GM23338 (cell line): ENCODE measurements around the gene CD19. TPM values are rescaled to one million over a fixed set of nuclear protein-coding genes. Genes with fewer than 3 reads are reported as not detected.

Experiments
- ATAC-seq: fragments of 200-7000 bp; cut with Tn5 transposase; 3 replicates; pipeline ENCODE4 v1.9.1; 2020
- DNase-seq: peaks from one replicate; pipeline ENCODE4 v3.0.0-alpha.2; 2015; ENCODE audit warnings: low spot score
- H2AFZ ChIP-seq: fragments of 200-600 bp; sonication (generic); 2 replicates; pipeline ENCODE4 v1.8.0; 2016; ENCODE audit warnings: antibody characterized with exemption, mild to moderate bottlenecking, moderate library complexity
- H3F3A ChIP-seq: fragments of 200-600 bp; sonication (generic); replicated peaks from 2 replicates; pipeline ENCODE4 v1.8.0; 2017; ENCODE audit warnings: antibody characterized with exemption, mixed run types, low read depth
- H3K27ac ChIP-seq: fragments of 200-600 bp; sonication (generic); 2 replicates; pipeline ENCODE4 v1.6.1; 2016; ENCODE audit warnings: low read depth
- H3K27me3 ChIP-seq: fragments of 200-600 bp; sonication (generic); 2 replicates; pipeline ENCODE4 v1.8.0; 2016; ENCODE audit warnings: mild to moderate bottlenecking, mixed run types, moderate library complexity; ENCODE audit not compliant: insufficient read depth
- H3K36me3 ChIP-seq: fragments of 200-600 bp; sonication (generic); 2 replicates; pipeline ENCODE4 v1.8.0; 2016; ENCODE audit warnings: mild to moderate bottlenecking; ENCODE audit not compliant: insufficient read depth
- H3K4me1 ChIP-seq: fragments of 200-600 bp; sonication (generic); 2 replicates; pipeline ENCODE4 v1.8.0; 2016; ENCODE audit warnings: mild to moderate bottlenecking, moderate library complexity; ENCODE audit not compliant: insufficient read depth
- H3K4me2 ChIP-seq: fragments of 200-600 bp; sonication (generic); 2 replicates; pipeline ENCODE4 v1.7.1; 2017; ENCODE audit warnings: mixed run types
- H3K4me3 ChIP-seq: fragments of 200-600 bp; sonication (generic); 2 replicates; pipeline ENCODE4 v1.6.1; 2016; ENCODE audit warnings: mixed run types
- H3K79me2 ChIP-seq: fragments of 200-600 bp; sonication (generic); replicated peaks from 2 replicates; pipeline ENCODE4 v1.8.0; 2017; ENCODE audit warnings: mild to moderate bottlenecking; ENCODE audit not compliant: insufficient read depth
- H3K9me2 ChIP-seq: fragments of 200-600 bp; sonication (generic); 2 replicates; pipeline ENCODE4 v1.8.0; 2017; ENCODE audit not compliant: insufficient read depth
- H4K20me1 ChIP-seq: fragments of 200-600 bp; sonication (generic); replicated peaks from 2 replicates; pipeline ENCODE4 v1.8.0; 2017; ENCODE audit warnings: mild to moderate bottlenecking; ENCODE audit not compliant: insufficient read depth
- H3K27ac Mint-ChIP-seq: 2 replicates; pipeline ENCODE4 v1.8.0; 2020; ENCODE audit warnings: inconsistent platforms, mild to moderate bottlenecking, moderate library complexity, mixed read lengths
- H3K27me3 Mint-ChIP-seq: 3 replicates; pipeline ENCODE4 v1.8.0; 2022; ENCODE audit warnings: low read depth, mild to moderate bottlenecking, moderate library complexity, mixed read lengths, inconsistent platforms; ENCODE audit not compliant: insufficient read depth, poor library complexity
- H3K36me3 Mint-ChIP-seq: 3 replicates; pipeline ENCODE4 v1.8.0; 2021; ENCODE audit warnings: low read depth, mild to moderate bottlenecking, inconsistent platforms, moderate library complexity, mixed read lengths
- H3K4me1 Mint-ChIP-seq: 3 replicates; pipeline ENCODE4 v1.8.0; 2020; ENCODE audit warnings: mild to moderate bottlenecking, inconsistent platforms, mixed read lengths
- H3K4me3 Mint-ChIP-seq: 3 replicates; pipeline ENCODE4 v1.8.0; 2021; ENCODE audit warnings: moderate library complexity, mild to moderate bottlenecking, inconsistent platforms, mixed read lengths
- H3K9me3 Mint-ChIP-seq: 3 replicates; pipeline ENCODE4 v1.8.0; 2020; ENCODE audit warnings: moderate library complexity, mild to moderate bottlenecking, inconsistent platforms, mixed read lengths
- CREB1 ChIP-seq: fragments of 250-450 bp; sonication (Bioruptor Pico); IDR thresholded peaks from 2 replicates; pipeline ENCODE4 v1.5.0; 2020; ENCODE audit warnings: low read depth, mild to moderate bottlenecking, moderate library complexity
- EZH2 ChIP-seq: fragments of 200-600 bp; sonication (generic); IDR thresholded peaks from one replicate; pipeline ENCODE4 v1.8.0; 2017; ENCODE audit warnings: antibody characterized with exemption, mild to moderate bottlenecking, low read depth; ENCODE audit not compliant: unreplicated experiment
- EZH2phosphoT487 ChIP-seq: fragments of 200-600 bp; sonication (generic); IDR thresholded peaks from one replicate; pipeline ENCODE4 v1.8.1; 2018; ENCODE audit warnings: antibody characterized with exemption; ENCODE audit not compliant: unreplicated experiment
- JUNB ChIP-seq: IDR thresholded peaks from one replicate; pipeline ENCODE4 v1.6.1; 2016; ENCODE audit warnings: antibody characterized with exemption; ENCODE audit not compliant: unreplicated experiment
- NANOG ChIP-seq: IDR thresholded peaks from 2 replicates; pipeline ENCODE4 v1.6.1; 2016; ENCODE audit warnings: antibody characterized with exemption, borderline replicate concordance
- POLR2AphosphoS5 ChIP-seq: IDR thresholded peaks from 2 replicates; pipeline ENCODE4 v1.6.1; 2016; ENCODE audit warnings: antibody characterized with exemption, low read depth
- STAT1 ChIP-seq: IDR thresholded peaks from one replicate; pipeline ENCODE4 v1.6.1; 2016; ENCODE audit warnings: antibody characterized with exemption; ENCODE audit not compliant: unreplicated experiment
- ZNF114 ChIP-seq: fragments of 250-450 bp; sonication (Bioruptor Pico); IDR thresholded peaks from 2 replicates; pipeline ENCODE4 v1.5.0; 2020; ENCODE audit warnings: mild to moderate bottlenecking, moderate library complexity
- ZNF331 ChIP-seq: fragments of 250-450 bp; sonication (Bioruptor Pico); IDR thresholded peaks from 2 replicates; pipeline ENCODE4 v1.5.0; 2020; ENCODE audit warnings: low read depth, mild to moderate bottlenecking, moderate library complexity
- polyA plus RNA-seq: library from polyadenylated mRNA; unstranded; fragments of >200 nt; fragmentation: Nextera tagmentation; extraction: Ambion mirVana; gene quantifications from 2 replicates; pipeline ENCODE4 v1.2.1, GENCODE V29; 2016
- total RNA-seq: library from RNA; depleted of rRNA; stranded (reverse); fragments of >200 nt; shearing (Covaris generic); gene quantifications from 2 replicates; pipeline ENCODE4 v1.2.3, GENCODE V29; 2014
- TF ChIP-seq, protein P1 (sequence below): IDR thresholded peaks from one replicate; pipeline ENCODE4 v1.6.1; 2018; ENCODE audit warnings: antibody characterized with exemption; ENCODE audit not compliant: unreplicated experiment
- TF ChIP-seq, protein P2 (sequence below): IDR thresholded peaks from 2 replicates; pipeline ENCODE4 v1.6.1; 2016; ENCODE audit warnings: antibody characterized with exemption
- TF ChIP-seq, protein P3 (sequence below), 2 experiments: fragments of 200-600 bp in 1 of 2; sonication (generic) in 1 of 2; conservative IDR thresholded peaks; 2 replicates each; pipeline versions ENCODE4 v1.5.1 to v1.6.1; 2016 to 2017; ENCODE audit warnings: antibody characterized with exemption in 2 of 2, low read depth in 2 of 2, mild to moderate bottlenecking in 2 of 2, moderate library complexity in 1 of 2
- TF ChIP-seq, protein P4 (sequence below): fragments of 250-450 bp; sonication (Bioruptor Pico); IDR thresholded peaks from 2 replicates; pipeline ENCODE4 v1.5.0; 2020; ENCODE audit warnings: mild to moderate bottlenecking, moderate library complexity

The CD19 gene
- total and polyA plus RNA-seq, 2 experiments from 2014 or later, result 0.83 to 1.9 TPM

DNA sequence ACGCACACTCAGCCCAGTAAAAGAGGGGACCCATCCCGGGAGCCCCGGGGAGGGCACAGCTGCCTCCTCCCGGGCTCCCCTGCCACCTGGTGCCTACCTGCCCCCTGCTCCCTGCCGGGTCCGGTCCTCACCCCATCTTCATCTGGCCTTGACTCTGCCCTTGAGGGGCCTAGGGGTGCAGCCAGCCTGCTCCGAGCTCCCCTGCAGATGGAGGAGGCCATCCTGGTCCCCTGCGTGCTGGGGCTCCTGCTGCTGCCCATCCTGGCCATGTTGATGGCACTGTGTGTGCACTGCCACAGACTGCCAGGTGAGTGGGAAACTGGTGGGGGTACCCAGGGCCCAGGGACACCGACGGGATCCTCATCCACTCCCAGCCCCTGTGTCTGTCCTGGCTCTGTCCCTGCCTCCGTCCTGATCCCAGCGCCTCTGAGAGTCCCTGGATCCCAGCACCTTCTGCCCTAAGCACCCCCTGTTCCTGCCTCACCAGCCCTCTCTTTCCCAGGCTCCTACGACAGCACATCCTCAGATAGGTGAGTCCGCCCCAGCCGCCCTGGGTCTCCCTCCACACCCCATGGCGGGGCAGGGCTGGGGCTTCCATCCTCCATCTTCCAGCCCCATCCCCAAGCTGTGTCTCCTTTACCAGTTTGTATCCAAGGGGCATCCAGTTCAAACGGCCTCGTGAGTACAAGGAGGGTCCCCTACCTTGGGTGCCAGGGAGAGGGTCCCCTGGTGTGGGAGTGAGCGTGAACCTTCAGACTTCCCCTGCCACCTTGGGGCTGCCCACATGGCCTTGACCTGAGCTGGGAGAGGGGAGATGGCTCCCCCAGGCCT is 53.7 kb downstream of the CD19 start:
- ATAC-seq, result no peak

More for the DNA sequence above, 53.7 kb downstream of the CD19 start:
- no peak overlapping the region for H3K27ac Mint-ChIP-seq
- H3K79me2 ChIP-seq, result no peaks in the 10 kb centered on the region
- no peaks in the 10 kb centered on the region for H3F3A ChIP-seq
- peaks cover 16% of the 10 kb centered on the region for H3K27me3 Mint-ChIP-seq
- H3K36me3 Mint-ChIP-seq, result peaks cover 44% of the 10 kb centered on the region
- H3K4me3 Mint-ChIP-seq, result no peak overlapping the region
- H3K27me3 ChIP-seq, result no peaks in the 10 kb centered on the region
- H3K4me1 ChIP-seq, result no peaks in the 10 kb centered on the region
- H3K9me3 Mint-ChIP-seq, result peaks cover 5% of the 10 kb centered on the region
- no peak for TF ChIP-seq ZNF331 (CRISPR knock-in tag)
- TF ChIP-seq, protein P1, sequence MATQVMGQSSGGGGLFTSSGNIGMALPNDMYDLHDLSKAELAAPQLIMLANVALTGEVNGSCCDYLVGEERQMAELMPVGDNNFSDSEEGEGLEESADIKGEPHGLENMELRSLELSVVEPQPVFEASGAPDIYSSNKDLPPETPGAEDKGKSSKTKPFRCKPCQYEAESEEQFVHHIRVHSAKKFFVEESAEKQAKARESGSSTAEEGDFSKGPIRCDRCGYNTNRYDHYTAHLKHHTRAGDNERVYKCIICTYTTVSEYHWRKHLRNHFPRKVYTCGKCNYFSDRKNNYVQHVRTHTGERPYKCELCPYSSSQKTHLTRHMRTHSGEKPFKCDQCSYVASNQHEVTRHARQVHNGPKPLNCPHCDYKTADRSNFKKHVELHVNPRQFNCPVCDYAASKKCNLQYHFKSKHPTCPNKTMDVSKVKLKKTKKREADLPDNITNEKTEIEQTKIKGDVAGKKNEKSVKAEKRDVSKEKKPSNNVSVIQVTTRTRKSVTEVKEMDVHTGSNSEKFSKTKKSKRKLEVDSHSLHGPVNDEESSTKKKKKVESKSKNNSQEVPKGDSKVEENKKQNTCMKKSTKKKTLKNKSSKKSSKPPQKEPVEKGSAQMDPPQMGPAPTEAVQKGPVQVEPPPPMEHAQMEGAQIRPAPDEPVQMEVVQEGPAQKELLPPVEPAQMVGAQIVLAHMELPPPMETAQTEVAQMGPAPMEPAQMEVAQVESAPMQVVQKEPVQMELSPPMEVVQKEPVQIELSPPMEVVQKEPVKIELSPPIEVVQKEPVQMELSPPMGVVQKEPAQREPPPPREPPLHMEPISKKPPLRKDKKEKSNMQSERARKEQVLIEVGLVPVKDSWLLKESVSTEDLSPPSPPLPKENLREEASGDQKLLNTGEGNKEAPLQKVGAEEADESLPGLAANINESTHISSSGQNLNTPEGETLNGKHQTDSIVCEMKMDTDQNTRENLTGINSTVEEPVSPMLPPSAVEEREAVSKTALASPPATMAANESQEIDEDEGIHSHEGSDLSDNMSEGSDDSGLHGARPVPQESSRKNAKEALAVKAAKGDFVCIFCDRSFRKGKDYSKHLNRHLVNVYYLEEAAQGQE, result no peak
- TF ChIP-seq ZNF114, result no peak
- TF ChIP-seq JUNB, result no peak
- TF ChIP-seq, protein P2, sequence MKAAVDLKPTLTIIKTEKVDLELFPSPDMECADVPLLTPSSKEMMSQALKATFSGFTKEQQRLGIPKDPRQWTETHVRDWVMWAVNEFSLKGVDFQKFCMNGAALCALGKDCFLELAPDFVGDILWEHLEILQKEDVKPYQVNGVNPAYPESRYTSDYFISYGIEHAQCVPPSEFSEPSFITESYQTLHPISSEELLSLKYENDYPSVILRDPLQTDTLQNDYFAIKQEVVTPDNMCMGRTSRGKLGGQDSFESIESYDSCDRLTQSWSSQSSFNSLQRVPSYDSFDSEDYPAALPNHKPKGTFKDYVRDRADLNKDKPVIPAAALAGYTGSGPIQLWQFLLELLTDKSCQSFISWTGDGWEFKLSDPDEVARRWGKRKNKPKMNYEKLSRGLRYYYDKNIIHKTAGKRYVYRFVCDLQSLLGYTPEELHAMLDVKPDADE, result no peak
- TF ChIP-seq, protein P3, sequence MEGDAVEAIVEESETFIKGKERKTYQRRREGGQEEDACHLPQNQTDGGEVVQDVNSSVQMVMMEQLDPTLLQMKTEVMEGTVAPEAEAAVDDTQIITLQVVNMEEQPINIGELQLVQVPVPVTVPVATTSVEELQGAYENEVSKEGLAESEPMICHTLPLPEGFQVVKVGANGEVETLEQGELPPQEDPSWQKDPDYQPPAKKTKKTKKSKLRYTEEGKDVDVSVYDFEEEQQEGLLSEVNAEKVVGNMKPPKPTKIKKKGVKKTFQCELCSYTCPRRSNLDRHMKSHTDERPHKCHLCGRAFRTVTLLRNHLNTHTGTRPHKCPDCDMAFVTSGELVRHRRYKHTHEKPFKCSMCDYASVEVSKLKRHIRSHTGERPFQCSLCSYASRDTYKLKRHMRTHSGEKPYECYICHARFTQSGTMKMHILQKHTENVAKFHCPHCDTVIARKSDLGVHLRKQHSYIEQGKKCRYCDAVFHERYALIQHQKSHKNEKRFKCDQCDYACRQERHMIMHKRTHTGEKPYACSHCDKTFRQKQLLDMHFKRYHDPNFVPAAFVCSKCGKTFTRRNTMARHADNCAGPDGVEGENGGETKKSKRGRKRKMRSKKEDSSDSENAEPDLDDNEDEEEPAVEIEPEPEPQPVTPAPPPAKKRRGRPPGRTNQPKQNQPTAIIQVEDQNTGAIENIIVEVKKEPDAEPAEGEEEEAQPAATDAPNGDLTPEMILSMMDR (conservative IDR thresholded peaks at IDR 0.05; ENCODE audit: low read depth in 2 of 2), result no peak
- TF ChIP-seq EZH2, result no peak
- no peak for TF ChIP-seq CREB1 (CRISPR knock-in tag)
- TF ChIP-seq EZH2phosphoT487, result no peak
- TF ChIP-seq NANOG, result no peak
- no peak for TF ChIP-seq STAT1
- TF ChIP-seq, protein P4, sequence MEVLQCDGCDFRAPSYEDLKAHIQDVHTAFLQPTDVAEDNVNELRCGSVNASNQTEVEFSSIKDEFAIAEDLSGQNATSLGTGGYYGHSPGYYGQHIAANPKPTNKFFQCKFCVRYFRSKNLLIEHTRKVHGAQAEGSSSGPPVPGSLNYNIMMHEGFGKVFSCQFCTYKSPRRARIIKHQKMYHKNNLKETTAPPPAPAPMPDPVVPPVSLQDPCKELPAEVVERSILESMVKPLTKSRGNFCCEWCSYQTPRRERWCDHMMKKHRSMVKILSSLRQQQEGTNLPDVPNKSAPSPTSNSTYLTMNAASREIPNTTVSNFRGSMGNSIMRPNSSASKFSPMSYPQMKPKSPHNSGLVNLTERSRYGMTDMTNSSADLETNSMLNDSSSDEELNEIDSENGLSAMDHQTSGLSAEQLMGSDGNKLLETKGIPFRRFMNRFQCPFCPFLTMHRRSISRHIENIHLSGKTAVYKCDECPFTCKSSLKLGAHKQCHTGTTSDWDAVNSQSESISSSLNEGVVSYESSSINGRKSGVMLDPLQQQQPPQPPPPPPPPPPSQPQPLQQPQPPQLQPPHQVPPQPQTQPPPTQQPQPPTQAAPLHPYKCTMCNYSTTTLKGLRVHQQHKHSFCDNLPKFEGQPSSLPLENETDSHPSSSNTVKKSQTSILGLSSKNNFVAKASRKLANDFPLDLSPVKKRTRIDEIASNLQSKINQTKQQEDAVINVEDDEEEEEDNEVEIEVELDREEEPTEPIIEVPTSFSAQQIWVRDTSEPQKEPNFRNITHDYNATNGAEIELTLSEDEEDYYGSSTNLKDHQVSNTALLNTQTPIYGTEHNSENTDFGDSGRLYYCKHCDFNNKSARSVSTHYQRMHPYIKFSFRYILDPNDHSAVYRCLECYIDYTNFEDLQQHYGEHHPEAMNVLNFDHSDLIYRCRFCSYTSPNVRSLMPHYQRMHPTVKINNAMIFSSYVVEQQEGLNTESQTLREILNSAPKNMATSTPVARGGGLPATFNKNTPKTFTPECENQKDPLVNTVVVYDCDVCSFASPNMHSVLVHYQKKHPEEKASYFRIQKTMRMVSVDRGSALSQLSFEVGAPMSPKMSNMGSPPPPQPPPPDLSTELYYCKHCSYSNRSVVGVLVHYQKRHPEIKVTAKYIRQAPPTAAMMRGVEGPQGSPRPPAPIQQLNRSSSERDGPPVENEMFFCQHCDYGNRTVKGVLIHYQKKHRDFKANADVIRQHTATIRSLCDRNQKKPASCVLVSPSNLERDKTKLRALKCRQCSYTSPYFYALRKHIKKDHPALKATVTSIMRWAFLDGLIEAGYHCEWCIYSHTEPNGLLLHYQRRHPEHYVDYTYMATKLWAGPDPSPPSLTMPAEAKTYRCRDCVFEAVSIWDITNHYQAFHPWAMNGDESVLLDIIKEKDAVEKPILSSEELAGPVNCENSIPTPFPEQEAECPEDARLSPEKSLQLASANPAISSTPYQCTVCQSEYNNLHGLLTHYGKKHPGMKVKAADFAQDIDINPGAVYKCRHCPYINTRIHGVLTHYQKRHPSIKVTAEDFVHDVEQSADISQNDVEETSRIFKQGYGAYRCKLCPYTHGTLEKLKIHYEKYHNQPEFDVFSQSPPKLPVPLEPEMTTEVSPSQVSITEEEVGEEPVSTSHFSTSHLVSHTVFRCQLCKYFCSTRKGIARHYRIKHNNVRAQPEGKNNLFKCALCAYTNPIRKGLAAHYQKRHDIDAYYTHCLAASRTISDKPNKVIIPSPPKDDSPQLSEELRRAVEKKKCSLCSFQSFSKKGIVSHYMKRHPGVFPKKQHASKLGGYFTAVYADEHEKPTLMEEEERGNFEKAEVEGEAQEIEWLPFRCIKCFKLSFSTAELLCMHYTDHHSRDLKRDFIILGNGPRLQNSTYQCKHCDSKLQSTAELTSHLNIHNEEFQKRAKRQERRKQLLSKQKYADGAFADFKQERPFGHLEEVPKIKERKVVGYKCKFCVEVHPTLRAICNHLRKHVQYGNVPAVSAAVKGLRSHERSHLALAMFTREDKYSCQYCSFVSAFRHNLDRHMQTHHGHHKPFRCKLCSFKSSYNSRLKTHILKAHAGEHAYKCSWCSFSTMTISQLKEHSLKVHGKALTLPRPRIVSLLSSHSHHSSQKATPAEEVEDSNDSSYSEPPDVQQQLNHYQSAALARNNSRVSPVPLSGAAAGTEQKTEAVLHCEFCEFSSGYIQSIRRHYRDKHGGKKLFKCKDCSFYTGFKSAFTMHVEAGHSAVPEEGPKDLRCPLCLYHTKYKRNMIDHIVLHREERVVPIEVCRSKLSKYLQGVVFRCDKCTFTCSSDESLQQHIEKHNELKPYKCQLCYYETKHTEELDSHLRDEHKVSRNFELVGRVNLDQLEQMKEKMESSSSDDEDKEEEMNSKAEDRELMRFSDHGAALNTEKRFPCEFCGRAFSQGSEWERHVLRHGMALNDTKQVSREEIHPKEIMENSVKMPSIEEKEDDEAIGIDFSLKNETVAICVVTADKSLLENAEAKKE (CRISPR knock-in tag), result no peak
- no peak for TF ChIP-seq POLR2AphosphoS5
- no peak overlapping the region for H2AFZ ChIP-seq
- no peaks in the 10 kb centered on the region for H3K9me2 ChIP-seq
- H3K4me2 ChIP-seq, result no peak overlapping the region
- no peaks in the 10 kb centered on the region for H4K20me1 ChIP-seq
- H3K36me3 ChIP-seq, result 0 out of 2 replicates have a peak, but pooled peaks cover 4% of the 10 kb centered on the region
- DNase-seq, result no peak
- H3K4me3 ChIP-seq, result no peak overlapping the region
- H3K27ac ChIP-seq, result no peak overlapping the region
- H3K4me1 Mint-ChIP-seq, result no peaks in the 10 kb centered on the region
